PC-3 (cell line): Measurements from ENCODE around the gene DLG2.

Experiments used
- EZH2phosphoT487 ChIP-seq: fragments of 300-600 bp; sonication (generic); IDR thresholded peaks from 2 replicates; pipeline ENCODE4 v1.6.1; 2018; ENCODE audit warnings: mild to moderate bottlenecking, antibody characterized with exemption, low read length, borderline replicate concordance
- TF ChIP-seq, protein P1 (sequence below): fragments of 300-600 bp; sonication (generic); conservative IDR thresholded peaks from 2 replicates; pipeline ENCODE4 v1.5.1; 2017; ENCODE audit warnings: antibody characterized with exemption, low read depth, mild to moderate bottlenecking, low read length

- TF ChIP-seq EZH2phosphoT487, result no peak
- TF ChIP-seq, protein P1, sequence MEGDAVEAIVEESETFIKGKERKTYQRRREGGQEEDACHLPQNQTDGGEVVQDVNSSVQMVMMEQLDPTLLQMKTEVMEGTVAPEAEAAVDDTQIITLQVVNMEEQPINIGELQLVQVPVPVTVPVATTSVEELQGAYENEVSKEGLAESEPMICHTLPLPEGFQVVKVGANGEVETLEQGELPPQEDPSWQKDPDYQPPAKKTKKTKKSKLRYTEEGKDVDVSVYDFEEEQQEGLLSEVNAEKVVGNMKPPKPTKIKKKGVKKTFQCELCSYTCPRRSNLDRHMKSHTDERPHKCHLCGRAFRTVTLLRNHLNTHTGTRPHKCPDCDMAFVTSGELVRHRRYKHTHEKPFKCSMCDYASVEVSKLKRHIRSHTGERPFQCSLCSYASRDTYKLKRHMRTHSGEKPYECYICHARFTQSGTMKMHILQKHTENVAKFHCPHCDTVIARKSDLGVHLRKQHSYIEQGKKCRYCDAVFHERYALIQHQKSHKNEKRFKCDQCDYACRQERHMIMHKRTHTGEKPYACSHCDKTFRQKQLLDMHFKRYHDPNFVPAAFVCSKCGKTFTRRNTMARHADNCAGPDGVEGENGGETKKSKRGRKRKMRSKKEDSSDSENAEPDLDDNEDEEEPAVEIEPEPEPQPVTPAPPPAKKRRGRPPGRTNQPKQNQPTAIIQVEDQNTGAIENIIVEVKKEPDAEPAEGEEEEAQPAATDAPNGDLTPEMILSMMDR, result no peak
These were observed 349.5 kb downstream of the DLG2 start for GRCh38 chr11:85277693-85278092.
